GM19035 (cell line): ENCODE results near the gene CPEB3.
A peak's percentile ranks its signal among the peaks of the same experiment; 100 is the strongest.
"Not testable (repeated sequence)": the region's sequence is repeated elsewhere in the genome, so short reads cannot be mapped to it uniquely, and the experiment has no call there.

Experiments used
- ATAC-seq: cut with Tn5 transposase; IDR thresholded peaks from one replicate; pipeline ENCODE4 v1.9.1; 2021; ENCODE audit not compliant: unreplicated experiment

CPEB3 gene

DNA sequence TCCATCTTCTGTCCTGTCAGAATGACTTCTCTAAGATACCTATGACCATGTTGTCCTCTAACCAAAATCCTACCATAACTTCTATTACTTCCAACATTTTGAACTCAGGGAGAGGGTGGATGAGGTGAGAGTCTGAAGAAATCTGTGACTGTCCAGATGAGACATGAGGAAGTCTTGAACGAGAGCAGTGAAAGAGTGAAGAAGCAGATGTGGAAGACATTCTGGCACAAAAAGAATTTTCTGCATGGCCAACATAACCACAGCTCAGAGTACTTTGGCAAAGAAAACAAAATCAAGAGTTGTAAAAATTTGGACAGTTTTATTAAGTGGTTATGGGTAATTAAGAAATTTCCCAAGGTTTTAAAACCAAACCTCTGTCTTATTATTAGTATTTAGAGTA, 141.6 kb downstream of the CPEB3 start:
- ATAC-seq, result no peak

- ATAC-seq, result no peak
These were observed 144.1 kb downstream of the CPEB3 start for GRCh38 chr10:92146781-92147180.

GRCh38 chr10:92146107-92146506, 144.8 kb downstream of the CPEB3 start:
- no peak for ATAC-seq

DNA sequence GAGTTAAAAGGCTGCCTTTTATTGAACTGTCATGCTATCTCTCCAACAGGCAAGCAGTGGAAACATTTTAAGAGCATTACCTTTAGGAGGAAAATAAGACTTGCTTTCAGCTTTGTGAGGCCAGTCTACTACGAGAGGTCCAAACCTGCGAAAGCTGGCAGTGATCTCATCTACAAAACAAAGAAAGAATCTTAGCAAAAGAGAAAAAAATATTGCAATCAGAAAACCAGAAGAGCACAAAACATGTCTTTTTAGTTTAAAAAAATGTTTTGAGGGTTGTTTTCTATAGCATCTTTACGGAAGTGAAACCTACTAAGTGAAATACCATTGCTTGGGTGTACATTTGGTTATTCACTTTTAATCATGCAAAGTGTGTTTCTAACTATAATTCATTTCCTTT, 147.9 kb downstream of the CPEB3 start:
- peak; percentile 67 for ATAC-seq

- no peak for ATAC-seq
These were observed 148.4 kb downstream of the CPEB3 start for GRCh38 chr10:92142512-92142911.

- not testable (repeated sequence) for ATAC-seq
These were observed 149.7 kb downstream of the CPEB3 start for GRCh38 chr10:92141147-92141546.

GRCh38 chr10:92134049-92134448, 156.8 kb downstream of the CPEB3 start:
- ATAC-seq, result not testable (repeated sequence)

GRCh38 chr10:92131275-92131820, 159.5 kb downstream of the CPEB3 start:
- no peak for ATAC-seq

GRCh38 chr10:92130622-92131274, 160.1 kb downstream of the CPEB3 start:
- ATAC-seq, result no peak

DNA sequence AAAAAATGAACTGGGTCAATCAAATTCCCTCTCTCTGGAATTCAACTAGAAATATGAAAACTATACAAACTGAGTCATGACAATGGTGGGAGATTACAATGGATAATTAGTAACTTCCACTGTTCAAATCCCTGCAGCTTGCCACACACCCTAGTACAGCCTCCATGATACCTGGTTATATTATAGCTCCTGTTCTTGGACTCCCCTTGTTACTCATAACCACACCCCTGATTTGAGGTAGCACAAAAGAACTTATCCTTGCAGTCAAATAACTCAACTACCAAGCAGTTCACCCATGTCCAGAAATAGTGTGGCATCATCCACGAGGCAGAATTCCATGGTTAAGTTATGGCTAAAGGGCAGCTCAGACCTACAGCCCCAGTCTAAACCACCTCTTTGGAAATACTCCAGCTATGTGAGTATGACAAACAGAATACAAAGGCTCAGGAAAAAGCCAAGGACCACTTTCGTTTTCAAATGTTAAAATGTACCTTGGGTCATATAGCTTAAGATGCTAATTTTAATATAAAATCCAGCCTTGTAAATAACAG, 164.7 kb downstream of the CPEB3 start:
- ATAC-seq, result no peak

DNA sequence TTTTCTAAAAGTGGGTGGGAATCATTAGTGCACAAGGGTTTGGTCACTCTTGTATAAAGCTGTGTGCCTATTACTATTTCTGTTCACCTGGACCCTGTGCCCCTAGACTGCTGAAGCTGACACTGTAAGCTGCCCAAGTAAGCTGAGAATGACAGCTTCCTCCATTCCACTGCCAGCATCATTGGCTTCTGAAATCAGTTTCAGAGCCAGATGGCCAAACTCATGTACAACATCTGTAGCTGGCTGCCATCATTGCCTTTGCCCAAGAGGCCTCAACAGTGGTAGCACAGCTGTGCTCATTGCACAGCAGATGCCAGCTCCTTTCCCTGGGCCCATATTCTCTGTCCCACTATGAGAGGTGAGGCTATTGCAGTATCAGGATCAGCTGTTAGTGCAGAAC, 165.7 kb downstream of the CPEB3 start:
- ATAC-seq, result no peak

DNA sequence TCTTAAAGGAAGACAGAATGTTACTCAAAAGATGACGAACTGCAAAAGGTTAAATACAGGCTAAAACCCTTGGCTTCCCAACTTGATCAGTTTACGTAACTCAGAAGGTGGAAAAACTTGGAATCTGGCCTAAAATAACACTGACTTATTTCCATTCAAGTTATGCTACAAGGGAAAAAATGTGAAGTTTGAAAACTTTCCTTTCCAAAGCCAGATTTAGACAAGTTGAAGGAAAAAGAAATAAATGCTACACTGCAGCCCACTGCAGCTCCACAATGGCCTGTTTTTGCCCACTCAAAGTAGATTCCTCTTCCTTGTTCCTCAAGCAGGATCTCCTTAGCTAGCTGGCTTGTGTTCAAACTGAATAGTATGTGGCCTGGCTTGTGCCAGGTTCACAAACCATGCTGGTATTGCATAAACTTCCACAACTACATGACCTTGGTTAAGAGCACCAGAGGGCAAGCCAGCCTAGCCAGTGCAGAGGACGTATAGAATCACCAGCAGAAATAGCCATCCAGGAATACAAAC, 166.2 kb downstream of the CPEB3 start:
- ATAC-seq, result no peak

- ATAC-seq, result no peak
These were observed 166.9 kb downstream of the CPEB3 start for GRCh38 chr10:92124020-92124419.

DNA sequence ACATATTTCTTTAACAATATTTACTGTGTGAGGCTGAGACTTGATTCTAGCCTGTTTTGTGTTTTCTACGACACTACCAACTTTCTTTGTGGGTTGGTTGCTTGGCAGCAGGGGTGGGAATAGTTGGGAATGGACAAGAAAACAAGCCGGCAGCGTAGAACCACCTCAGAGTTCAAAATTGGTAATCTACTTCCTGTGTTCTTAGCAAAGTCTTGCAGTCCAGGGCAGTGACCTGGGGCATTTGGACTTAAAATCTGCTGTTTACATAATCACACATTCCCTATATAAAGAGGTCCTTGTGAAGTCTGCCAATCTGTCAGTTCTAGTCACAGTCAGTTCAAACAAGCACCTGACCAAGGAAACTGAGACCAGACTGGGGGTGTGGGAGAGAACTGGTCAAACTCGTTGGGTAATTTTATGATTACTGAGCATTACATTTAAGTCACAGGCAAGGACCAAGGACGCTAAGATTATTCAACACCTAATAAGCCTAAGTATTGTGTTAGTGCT, 167.9 kb downstream of the CPEB3 start:
- ATAC-seq, result no peak

DNA sequence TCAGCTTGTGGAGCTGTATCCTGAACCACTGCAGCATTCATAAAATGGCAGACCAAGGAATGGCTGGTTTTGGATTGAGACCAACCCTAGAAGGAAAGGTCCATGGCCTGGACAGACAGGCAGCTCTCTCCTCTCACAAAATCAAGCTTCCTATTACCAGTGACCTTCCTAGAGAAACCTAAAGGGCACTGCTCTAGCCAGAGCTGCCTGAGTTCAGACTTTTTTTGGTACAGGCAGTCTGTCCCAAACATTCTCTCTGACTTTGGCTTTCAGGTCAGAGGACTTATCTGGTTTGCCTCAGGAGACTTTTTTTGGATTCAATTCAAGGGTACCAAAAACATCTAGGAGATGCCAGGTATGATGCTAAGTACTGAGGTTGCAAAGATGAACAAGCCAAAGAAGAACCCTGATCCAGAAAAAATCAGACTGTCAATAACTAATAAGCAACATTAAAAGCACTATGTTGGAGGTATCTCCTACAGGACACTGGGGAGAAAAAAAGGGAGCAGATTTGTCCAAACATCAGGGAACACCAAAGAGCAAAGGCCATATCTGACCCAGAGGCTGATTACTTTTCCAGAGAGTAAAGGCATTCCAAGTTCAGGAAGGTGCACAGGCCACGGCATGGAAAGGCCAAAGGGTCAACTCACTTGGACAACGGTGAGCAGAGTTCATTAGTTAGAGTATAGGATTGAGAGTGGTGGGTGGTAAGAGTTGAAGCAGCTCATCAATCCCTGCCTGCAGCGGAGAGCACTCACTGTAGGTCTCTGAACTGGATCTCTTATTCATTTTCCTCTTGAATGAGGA, 169.0 kb downstream of the CPEB3 start:
- no peak for ATAC-seq

DNA sequence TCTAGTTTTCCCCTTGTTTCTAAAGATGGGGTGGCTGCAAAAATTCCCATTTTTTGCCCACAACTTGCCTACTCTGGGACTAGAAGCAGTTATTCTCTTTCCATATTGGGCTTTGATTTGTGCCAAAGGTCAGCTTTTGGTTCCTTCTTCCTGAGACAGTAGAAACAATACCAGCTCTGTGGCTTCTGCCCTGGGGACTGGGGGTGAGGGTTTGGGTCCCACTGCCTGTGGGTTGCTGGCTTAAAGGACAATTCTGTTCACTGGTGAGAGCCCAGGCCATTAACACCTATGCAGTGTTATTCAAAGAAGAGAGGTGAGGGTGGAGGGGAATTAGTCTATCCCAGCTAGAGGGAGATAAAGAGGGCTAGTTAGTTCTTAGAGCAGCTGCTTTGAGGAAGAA, 171.5 kb downstream of the CPEB3 start:
- ATAC-seq, result no peak

DNA sequence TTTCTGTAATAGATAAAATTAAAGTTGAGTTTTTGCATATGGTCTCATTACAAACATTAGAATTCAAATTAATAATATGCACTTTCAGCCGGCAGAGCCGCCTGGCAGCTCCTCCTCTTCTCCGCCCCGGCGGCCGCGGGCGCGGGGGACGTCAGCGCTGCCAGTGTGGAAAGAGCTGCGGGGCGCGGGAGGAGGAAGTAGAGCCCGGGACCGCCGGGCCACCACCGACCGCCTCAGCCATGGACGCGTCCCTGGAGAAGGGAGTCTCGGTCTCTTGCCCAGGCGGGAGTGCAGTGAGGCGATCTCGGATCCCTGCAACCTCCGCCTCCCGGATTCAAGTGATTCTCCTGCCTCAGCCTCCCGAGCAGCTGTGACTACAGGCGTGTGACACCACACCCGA, 176.0 kb downstream of the CPEB3 start:
- not testable (repeated sequence) for ATAC-seq

- ATAC-seq, result no peak
These were observed 176.8 kb downstream of the CPEB3 start for GRCh38 chr10:92113911-92114600.

- no peak for ATAC-seq
These were observed 178.4 kb downstream of the CPEB3 start for GRCh38 chr10:92112462-92112861.

GRCh38 chr10:92111336-92111939, 179.4 kb downstream of the CPEB3 start:
- ATAC-seq, result no peak
